DND-41 (cell line): ENCODE measurements around the gene RNF31.

Source experiments
- ATAC-seq: fragments of 200-7000 bp; cut with Tn5 transposase; 3 replicates; pipeline ENCODE4 v1.9.1; 2021; ENCODE audit warnings: low read depth; ENCODE audit not compliant: insufficient read depth
- DNase-seq: peaks from one replicate; pipeline ENCODE4 v3.0.0-alpha.2; 2020
- H2AFZ ChIP-seq: 2 replicates; pipeline ENCODE4 v1.6.0; 2012; ENCODE audit warnings: low read depth, low read length
- H3K27ac ChIP-seq: 2 replicates; pipeline ENCODE4 v1.5.1; 2012; ENCODE audit warnings: low read length, inconsistent platforms
- H3K27me3 ChIP-seq: fragments of 200-600 bp; sonication (generic); 2 replicates; pipeline ENCODE4 v1.6.0; 2012; ENCODE audit warnings: low read length, mild to moderate bottlenecking, inconsistent platforms; ENCODE audit not compliant: insufficient read depth, poor library complexity
- H3K36me3 ChIP-seq: 2 replicates; pipeline ENCODE4 v1.5.1; 2012; ENCODE audit warnings: low read length, inconsistent platforms; ENCODE audit not compliant: insufficient read depth
- H3K4me1 ChIP-seq: 2 replicates; pipeline ENCODE4 v1.5.1; 2012; ENCODE audit warnings: mild to moderate bottlenecking, low read length; ENCODE audit not compliant: insufficient read depth
- H3K4me2 ChIP-seq: 2 replicates; pipeline ENCODE4 v1.6.0; 2012; ENCODE audit warnings: mild to moderate bottlenecking, moderate library complexity, low read length, inconsistent platforms; ENCODE audit not compliant: insufficient read depth
- H3K4me3 ChIP-seq, 2 experiments: fragments of 200-600 bp in 1 of 2; shearing (Covaris generic) in 1 of 2; 2 replicates each; pipeline ENCODE4 v1.5.1; 2012 to 2016; ENCODE audit warnings: inconsistent platforms in 2 of 2, low read length in 2 of 2, mild to moderate bottlenecking in 2 of 2, low read depth in 1 of 2, moderate library complexity in 1 of 2
- H3K79me2 ChIP-seq: 2 replicates; pipeline ENCODE4 v1.6.0; 2012; ENCODE audit warnings: low read length, inconsistent platforms; ENCODE audit not compliant: insufficient read depth
- H3K9ac ChIP-seq: 2 replicates; pipeline ENCODE4 v1.6.0; 2012; ENCODE audit warnings: low read depth, mild to moderate bottlenecking, inconsistent platforms, low read length, moderate library complexity
- H3K9me3 ChIP-seq: 2 replicates; pipeline ENCODE4 v1.5.1; 2012; ENCODE audit warnings: low read length, moderate library complexity, mild to moderate bottlenecking, inconsistent platforms; ENCODE audit not compliant: insufficient read depth, severe bottlenecking
- H4K20me1 ChIP-seq: 2 replicates; pipeline ENCODE4 v1.6.0; 2012; ENCODE audit warnings: low read length; ENCODE audit not compliant: insufficient read depth
- CTCF ChIP-seq: IDR thresholded peaks from 2 replicates; pipeline ENCODE4 v1.5.1; 2012; ENCODE audit warnings: borderline replicate concordance, low read length, moderate library complexity, mild to moderate bottlenecking; ENCODE audit not compliant: poor library complexity, severe bottlenecking; ENCODE audit errors: extremely low read depth
- EZH2 ChIP-seq: IDR thresholded peaks from 3 replicates; pipeline ENCODE4 v1.6.1; 2012; ENCODE audit warnings: borderline replicate concordance, low read depth, mild to moderate bottlenecking, moderate library complexity, low read length, inconsistent platforms; ENCODE audit not compliant: severe bottlenecking

Gene RNF31

GRCh38 chr14:24194186-24194872, 47.0 kb downstream of the RNF31 start:
- Histone ChIP-seq H3K9me3 (no peaks in the 10 kb centered on the region), H3K79me2 (peaks cover 48% of the 10 kb centered on the region), H3K4me3 (peak overlapping the region; percentile 57 to 68; a peak in 3 of 4 replicates), H3K36me3 (peaks cover 26% of the 10 kb centered on the region), H3K4me1 (peaks cover 55% of the 10 kb centered on the region), H2AFZ (peak overlapping the region; percentile 96), H3K27me3 (no peaks in the 10 kb centered on the region), H3K4me2 (peak overlapping the region; percentile 69), H3K27ac (peak overlapping the region; percentile 92), H4K20me1 (no peaks in the 10 kb centered on the region), H3K9ac (peak overlapping the region; percentile 96)
- ATAC-seq (no peak), DNase-seq (no peak)
- no peak for TF ChIP-seq EZH2

GRCh38 chr14:24194873-24195185, 47.5 kb downstream of the RNF31 start:
- no peaks in the 10 kb centered on the region for H3K27me3 ChIP-seq
- peak overlapping the region; percentile 96 for H2AFZ ChIP-seq
- H3K4me3 ChIP-seq: peak overlapping the region; percentile 57 to 68; a peak in 3 of 4 replicates
- H3K9ac ChIP-seq: peak overlapping the region; percentile 96
- H4K20me1 ChIP-seq: no peaks in the 10 kb centered on the region
- TF ChIP-seq CTCF: no peak
- TF ChIP-seq EZH2: no peak
- peaks cover 29% of the 10 kb centered on the region for H3K36me3 ChIP-seq
- ATAC-seq: no peak
- peak overlapping the region; percentile 92 for H3K27ac ChIP-seq
- H3K4me1 ChIP-seq: peaks cover 50% of the 10 kb centered on the region
- H3K4me2 ChIP-seq: peak overlapping the region; percentile 69
- peaks cover 48% of the 10 kb centered on the region for H3K79me2 ChIP-seq
- no peak for DNase-seq
- H3K9me3 ChIP-seq: no peaks in the 10 kb centered on the region

- H3K36me3 ChIP-seq: peaks cover 28% of the 10 kb centered on the region
- peak within 1 kb of the TSS; percentile 96 for H2AFZ ChIP-seq
Measured at GRCh38 chr14:24195186-24196070, 48.1 kb downstream of the RNF31 start, which contains the start of gene TM9SF1. TSS of gene TM9SF1 (minus strand) at chr14:24195441. CDS start at chr14:24195019, 422 bp downstream.

More at GRCh38 chr14:24195186-24196070, 48.1 kb downstream of the RNF31 start, which contains the start of gene TM9SF1:
- Histone ChIP-seq H3K9me3 (no peaks in the 10 kb centered on the region), H3K27me3 (no peaks in the 10 kb centered on the region), H3K4me2 (peak within 1 kb of the TSS; percentile 69), H4K20me1 (no peaks in the 10 kb centered on the region), H3K27ac (peak within 1 kb of the TSS; percentile 92), H3K9ac (peak within 1 kb of the TSS; percentile 96), H3K79me2 (peaks cover 48% of the 10 kb centered on the region), H3K4me3 (peak within 1 kb of the TSS; percentile 57 to 68), H3K4me1 (peaks cover 44% of the 10 kb centered on the region)
- peak; percentile 92 for DNase-seq
- TF ChIP-seq CTCF (no peak), EZH2 (no peak)
- peak; percentile 94 for ATAC-seq
